ENCODE data around the gene PEPD.

Gene PEPD

DNA sequence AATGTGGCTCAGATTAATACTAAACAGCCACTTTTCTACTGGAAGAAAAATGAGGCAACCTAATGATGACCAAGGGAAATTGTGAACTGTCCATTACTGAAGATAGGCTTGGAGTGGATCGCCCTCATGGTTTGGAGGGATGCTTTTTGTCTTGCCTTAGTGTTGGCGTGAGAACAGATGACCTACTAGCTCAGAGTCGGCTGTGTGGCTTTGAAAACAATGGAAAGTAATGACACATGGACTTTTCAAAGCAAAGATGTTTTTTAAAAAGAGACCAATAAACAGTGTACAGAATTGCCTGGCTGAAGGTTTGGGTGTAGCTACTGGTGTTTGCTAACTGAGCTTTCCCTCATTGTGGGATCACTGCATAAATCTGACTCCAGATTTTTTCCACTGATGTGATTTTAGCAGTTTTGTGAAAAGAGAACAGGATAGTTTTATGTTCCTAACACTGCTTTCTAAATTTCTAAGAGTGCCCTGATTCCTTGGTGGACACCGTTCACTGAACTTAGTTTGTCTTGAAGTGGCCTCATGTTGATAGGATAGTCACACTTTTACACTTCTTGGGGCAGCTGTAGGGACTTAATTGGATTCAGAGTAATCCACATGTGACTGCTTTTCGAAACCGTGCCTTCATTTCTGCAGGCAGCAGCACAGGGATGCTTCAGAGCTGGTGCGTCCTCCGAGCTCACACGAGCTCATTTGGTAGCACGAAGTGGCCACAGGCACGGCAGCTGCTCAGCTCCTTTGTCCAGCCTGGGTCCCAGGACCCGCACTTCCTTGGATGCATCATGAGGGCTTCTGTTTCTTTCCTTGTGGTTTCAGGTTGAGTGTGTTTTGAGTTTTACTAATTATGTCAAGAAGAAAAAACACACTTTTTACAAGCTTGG is 143.8 kb downstream of the PEPD start:
- ChIA-PET POLR2A (interaction anchor here (2.6 kb wide), 1 partner anchor 75 kb away, joined by 8 read pairs; the partner anchor contains the start of gene CEBPA), CTCF (interaction anchor here (0.5 to 1.1 kb wide), 3 partner anchors 40 to 416 kb away, joined by 3 to 5 read pairs (median 3); no protein-coding TSS in a partner anchor)
- DNase-seq (ENCODE audit: extremely low spot score) = no peak
- TF ChIP-seq BHLHE40 (IDR thresholded peaks at IDR 0.05; ENCODE audit: borderline replicate concordance) (no peak), CTBP1 (IDR thresholded peaks at IDR 0.05; ENCODE audit: borderline replicate concordance) (no peak), FOXM1 (IDR thresholded peaks at IDR 0.05; ENCODE audit: borderline replicate concordance) (no peak), NFRKB (IDR thresholded peaks at IDR 0.05) (no peak), ARNT (IDR thresholded peaks at IDR 0.05) (no peak), L3MBTL2 (conservative IDR thresholded peaks at IDR 0.05) (no peak), FOXA1 (IDR thresholded peaks at IDR 0.05) (no peak), SUZ12 (IDR thresholded peaks at IDR 0.05) (no peak), SP1 (IDR thresholded peaks at IDR 0.05) (no peak), LEF1 (IDR thresholded peaks at IDR 0.05; ENCODE audit: borderline replicate concordance) (no peak), TARDBP (IDR thresholded peaks at IDR 0.05) (no peak), ELF4 (IDR thresholded peaks at IDR 0.05) (no peak), ZNF384 (IDR thresholded peaks at IDR 0.05) (no peak), FOXK2 (IDR thresholded peaks at IDR 0.05) (no peak), HDGF (IDR thresholded peaks at IDR 0.05; ENCODE audit: borderline replicate concordance) (no peak)
- TF ChIP-seq, protein P1, sequence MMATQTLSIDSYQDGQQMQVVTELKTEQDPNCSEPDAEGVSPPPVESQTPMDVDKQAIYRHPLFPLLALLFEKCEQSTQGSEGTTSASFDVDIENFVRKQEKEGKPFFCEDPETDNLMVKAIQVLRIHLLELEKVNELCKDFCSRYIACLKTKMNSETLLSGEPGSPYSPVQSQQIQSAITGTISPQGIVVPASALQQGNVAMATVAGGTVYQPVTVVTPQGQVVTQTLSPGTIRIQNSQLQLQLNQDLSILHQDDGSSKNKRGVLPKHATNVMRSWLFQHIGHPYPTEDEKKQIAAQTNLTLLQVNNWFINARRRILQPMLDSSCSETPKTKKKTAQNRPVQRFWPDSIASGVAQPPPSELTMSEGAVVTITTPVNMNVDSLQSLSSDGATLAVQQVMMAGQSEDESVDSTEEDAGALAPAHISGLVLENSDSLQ (IDR thresholded peaks at IDR 0.05) = no peak

DNA sequence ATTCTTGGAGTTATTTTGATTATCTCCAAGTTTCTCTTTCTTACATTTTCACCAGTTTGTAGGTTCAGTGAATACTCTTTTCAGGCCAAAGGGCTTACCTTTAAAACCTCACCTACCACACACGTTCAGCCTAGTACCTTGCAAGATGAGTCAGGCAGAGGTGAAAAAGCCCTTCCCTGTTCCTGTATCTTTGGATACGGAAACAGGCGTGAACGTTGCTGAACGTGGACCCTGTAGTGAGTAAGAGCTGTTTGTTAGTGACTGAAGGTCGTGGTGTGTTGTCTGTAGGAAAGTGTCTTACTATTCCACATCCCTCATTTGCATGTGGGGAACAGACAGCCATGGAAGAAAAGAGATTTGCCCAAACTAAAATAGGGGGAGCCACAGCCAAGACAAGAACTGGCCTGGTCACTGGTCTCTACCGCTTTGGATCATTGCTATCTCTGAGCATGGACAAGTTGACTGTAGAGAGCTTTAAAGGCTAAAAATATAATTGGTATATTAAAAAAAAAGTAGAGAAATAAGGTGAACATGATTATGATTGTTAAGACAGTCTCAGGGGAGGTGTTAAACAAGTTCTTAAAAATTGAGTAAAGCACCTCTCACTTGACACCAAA is 144.5 kb downstream of the PEPD start:
- no peak for TF ChIP-seq ZNF384 (IDR thresholded peaks at IDR 0.05)
- TF ChIP-seq, protein P1 (IDR thresholded peaks at IDR 0.05) = no peak
- no peak for TF ChIP-seq FOXM1 (IDR thresholded peaks at IDR 0.05; ENCODE audit: borderline replicate concordance)
- TF ChIP-seq FOXK2 (IDR thresholded peaks at IDR 0.05) = no peak
- TF ChIP-seq NFRKB (IDR thresholded peaks at IDR 0.05) = no peak
- no peak for TF ChIP-seq SP1 (IDR thresholded peaks at IDR 0.05)
- TF ChIP-seq HDGF (IDR thresholded peaks at IDR 0.05; ENCODE audit: borderline replicate concordance) = no peak
- no peak for TF ChIP-seq FOXA1 (IDR thresholded peaks at IDR 0.05)
- no peak for TF ChIP-seq SUZ12 (IDR thresholded peaks at IDR 0.05)
- no peak for TF ChIP-seq BHLHE40 (IDR thresholded peaks at IDR 0.05; ENCODE audit: borderline replicate concordance)
- TF ChIP-seq CTBP1 (IDR thresholded peaks at IDR 0.05; ENCODE audit: borderline replicate concordance) = no peak
- no peak for TF ChIP-seq LEF1 (IDR thresholded peaks at IDR 0.05; ENCODE audit: borderline replicate concordance)
- TF ChIP-seq L3MBTL2 (conservative IDR thresholded peaks at IDR 0.05) = no peak
- no peak for TF ChIP-seq ARNT (IDR thresholded peaks at IDR 0.05)
- no peak for TF ChIP-seq ELF4 (IDR thresholded peaks at IDR 0.05)
- TF ChIP-seq TARDBP (IDR thresholded peaks at IDR 0.05) = no peak
- DNase-seq (ENCODE audit: extremely low spot score) = no peak
- ChIA-PET CTCF (interaction anchor here (1.2 kb wide), 2 partner anchors 22 to 193 kb away, joined by 3 read pairs; no protein-coding TSS in a partner anchor), POLR2A (interaction anchor here (2.6 kb wide), 1 partner anchor 74 kb away, joined by 8 read pairs; the partner anchor contains the start of gene CEBPA)

DNA sequence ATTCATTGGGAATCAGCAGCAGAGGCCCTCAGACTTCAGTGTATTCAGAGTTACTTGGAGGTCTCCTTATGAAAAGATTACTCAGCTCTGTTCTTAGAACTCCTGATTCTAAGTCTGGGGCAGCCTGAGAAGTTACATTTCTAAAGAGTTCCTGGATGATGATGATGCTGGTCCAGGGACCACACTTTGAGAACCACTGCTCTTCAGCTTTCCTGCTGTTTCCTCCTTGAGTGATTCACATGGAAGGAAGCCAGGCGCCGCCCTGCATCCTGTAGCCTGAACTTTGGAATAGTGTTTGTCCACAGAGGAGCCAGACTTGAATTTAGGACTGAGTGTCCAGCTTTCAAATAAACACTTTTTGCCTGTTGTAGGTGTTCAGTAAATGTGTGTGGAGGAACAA is 145.2 kb downstream of the PEPD start:
- CTCF ChIA-PET = interaction anchor here (0.7 to 1.2 kb wide), 3 partner anchors 23 to 192 kb away, joined by 3 to 4 read pairs (median 3); no protein-coding TSS in a partner anchor
- TF ChIP-seq FOXM1 (IDR thresholded peaks at IDR 0.05; ENCODE audit: borderline replicate concordance) (no peak), SP1 (IDR thresholded peaks at IDR 0.05) (no peak), ZNF384 (IDR thresholded peaks at IDR 0.05) (no peak), L3MBTL2 (conservative IDR thresholded peaks at IDR 0.05) (no peak), SUZ12 (IDR thresholded peaks at IDR 0.05) (no peak), HDGF (IDR thresholded peaks at IDR 0.05; ENCODE audit: borderline replicate concordance) (no peak), NFRKB (IDR thresholded peaks at IDR 0.05) (no peak), BHLHE40 (IDR thresholded peaks at IDR 0.05; ENCODE audit: borderline replicate concordance) (no peak), ARNT (IDR thresholded peaks at IDR 0.05) (no peak), TARDBP (IDR thresholded peaks at IDR 0.05) (no peak)
- TF ChIP-seq, protein P1 (IDR thresholded peaks at IDR 0.05) = no peak
- DNase-seq (ENCODE audit: extremely low spot score) = no peak
- POLR2A ChIA-PET = interaction anchor here (2.6 kb wide), 1 partner anchor 73 kb away, joined by 8 read pairs; the partner anchor contains the start of gene CEBPA

DNA sequence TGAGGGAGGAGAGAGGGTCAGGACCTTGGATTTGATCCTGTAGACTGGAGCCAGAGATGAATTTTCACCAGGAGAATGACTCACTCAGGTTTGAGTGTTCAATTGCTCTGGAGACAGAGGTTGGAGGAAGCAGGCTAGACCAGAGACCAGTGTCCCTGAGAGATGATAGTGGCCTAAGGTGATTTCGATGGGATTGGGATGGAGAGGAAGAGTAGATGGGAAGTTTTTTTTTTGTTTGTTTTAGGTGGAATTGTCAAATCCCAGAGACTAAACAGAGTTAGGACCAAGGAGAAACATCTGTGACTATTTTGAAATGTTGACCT is 145.8 kb downstream of the PEPD start:
- POLR2A ChIA-PET = interaction anchor here (1.7 kb wide), 1 partner anchor 65 kb away, joined by 4 read pairs; no protein-coding TSS in a partner anchor
- CTCF ChIA-PET = interaction anchor here (0.7 to 1.2 kb wide), 3 partner anchors 24 to 191 kb away, joined by 3 to 4 read pairs (median 3); no protein-coding TSS in a partner anchor
- DNase-seq (ENCODE audit: extremely low spot score) = no peak
- TF ChIP-seq CTBP1 (IDR thresholded peaks at IDR 0.05; ENCODE audit: borderline replicate concordance) (no peak), ARNT (IDR thresholded peaks at IDR 0.05) (no peak), FOXA1 (IDR thresholded peaks at IDR 0.05) (no peak), BHLHE40 (IDR thresholded peaks at IDR 0.05; ENCODE audit: borderline replicate concordance) (no peak), SP1 (IDR thresholded peaks at IDR 0.05) (no peak), FOXK2 (IDR thresholded peaks at IDR 0.05) (no peak)
- TF ChIP-seq, protein P1 (IDR thresholded peaks at IDR 0.05) = no peak

Data from HEK293T (cell line).